GM21447 (cell line): Measurements from ENCODE around the gene TPPP3.
"Not testable (repeated sequence)": the region's sequence is repeated elsewhere in the genome, so short reads cannot be mapped to it uniquely, and the experiment has no call there.

Experiments used
- ATAC-seq: cut with Tn5 transposase; IDR thresholded peaks from one replicate; pipeline ENCODE4 v1.9.1; 2021; ENCODE audit not compliant: unreplicated experiment

The TPPP3 gene

GRCh38 chr16:67426022-67426421 lies 32.7 kb upstream of the TPPP3 start:
- no peak for ATAC-seq

GRCh38 chr16:67425580-67425979 lies 32.3 kb upstream of the TPPP3 start:
- ATAC-seq: no peak

GRCh38 chr16:67425061-67425460 lies 31.8 kb upstream of the TPPP3 start:
- no peak for ATAC-seq

GRCh38 chr16:67424261-67424615 lies 30.9 kb upstream of the TPPP3 start:
- no peak for ATAC-seq

GRCh38 chr16:67423611-67424260 lies 30.4 kb upstream of the TPPP3 start:
- no peak for ATAC-seq

- no peak for ATAC-seq
These were observed 29.7 kb upstream of the TPPP3 start for GRCh38 chr16:67423015-67423414.

GRCh38 chr16:67421030-67421429 lies 27.7 kb upstream of the TPPP3 start:
- no peak for ATAC-seq

GRCh38 chr16:67419931-67420330 lies 26.6 kb upstream of the TPPP3 start:
- ATAC-seq: no peak

- no peak for ATAC-seq
These were observed 26.2 kb upstream of the TPPP3 start for GRCh38 chr16:67419502-67419901.

GRCh38 chr16:67417333-67418061 lies 24.2 kb upstream of the TPPP3 start:
- ATAC-seq: no peak

GRCh38 chr16:67415872-67416793 lies 22.8 kb upstream of the TPPP3 start, which contains the start of gene ZDHHC1:
TSS of gene ZDHHC1 (minus strand) at chr16:67416477. CDS start at chr16:67407775, 8,702 bp downstream.
- peak; percentile 61 for ATAC-seq

GRCh38 chr16:67415421-67415820 lies 22.1 kb upstream of the TPPP3 start:
- ATAC-seq: not testable (repeated sequence)

GRCh38 chr16:67413978-67414911 lies 20.9 kb upstream of the TPPP3 start:
- ATAC-seq: no peak

GRCh38 chr16:67412294-67412693 lies 19.0 kb upstream of the TPPP3 start:
- no peak for ATAC-seq

GRCh38 chr16:67411339-67411738 lies 18.0 kb upstream of the TPPP3 start:
- no peak for ATAC-seq

- no peak for ATAC-seq
These were observed 16.3 kb upstream of the TPPP3 start for GRCh38 chr16:67409631-67410030.

GRCh38 chr16:67407788-67408452 lies 14.6 kb upstream of the TPPP3 start:
- ATAC-seq: no peak

GRCh38 chr16:67407176-67407787 lies 14.0 kb upstream of the TPPP3 start:
- no peak for ATAC-seq

GRCh38 chr16:67406111-67406971 lies 13.0 kb upstream of the TPPP3 start:
- ATAC-seq: no peak
